Fibroblast of skin of left biceps (primary cell): ENCODE results near the gene SMIM1.

Experiments used
- DNase-seq, 2 experiments: peaks; one replicate each; pipeline ENCODE4 v3.0.0-alpha.2; 2013; ENCODE audit warnings: low read depth in 2 of 2

SMIM1 gene

GRCh38 chr1:3777078-3777547 is 4.6 kb downstream of the SMIM1 start:
- DNase-seq = no peak

- no peak for DNase-seq
These were observed 5.4 kb downstream of the SMIM1 start for GRCh38 chr1:3777647-3778589.

- DNase-seq = no peak
These were observed 6.2 kb downstream of the SMIM1 start for GRCh38 chr1:3778590-3779264.

- DNase-seq = no peak
These were observed 6.8 kb downstream of the SMIM1 start for GRCh38 chr1:3779265-3779911.

GRCh38 chr1:3779912-3780416 is 7.4 kb downstream of the SMIM1 start:
- no peak for DNase-seq

- DNase-seq = no peak
These were observed 8.4 kb downstream of the SMIM1 start for GRCh38 chr1:3780901-3781300.

- no peak for DNase-seq
These were observed 11.3 kb downstream of the SMIM1 start for GRCh38 chr1:3783651-3784474.

- no peak for DNase-seq
These were observed 12.5 kb downstream of the SMIM1 start for GRCh38 chr1:3785045-3785444.

- no peak for DNase-seq
These were observed 13.1 kb downstream of the SMIM1 start for GRCh38 chr1:3785456-3786157.

GRCh38 chr1:3786468-3787348 is 14.2 kb downstream of the SMIM1 start:
- no peak for DNase-seq

- no peak for DNase-seq
These were observed 14.8 kb downstream of the SMIM1 start for GRCh38 chr1:3787349-3787715.

- DNase-seq = no peak
These were observed 15.4 kb downstream of the SMIM1 start for GRCh38 chr1:3787745-3788605.

- no peak for DNase-seq
These were observed 16.3 kb downstream of the SMIM1 start for GRCh38 chr1:3788756-3789420.

- DNase-seq = no peak
These were observed 17.1 kb downstream of the SMIM1 start for GRCh38 chr1:3789421-3790300.

GRCh38 chr1:3790500-3790923 is 18.0 kb downstream of the SMIM1 start:
- no peak for DNase-seq

- DNase-seq = no peak
These were observed 18.4 kb downstream of the SMIM1 start for GRCh38 chr1:3790952-3791351.
